HUES48 (cell line): Measurements from ENCODE around the gene SHH.
A peak's percentile ranks its signal among the peaks of the same experiment; 100 is the strongest.

Experiments
- H3K27ac ChIP-seq: one replicate; pipeline ENCODE4 v1.7.0; 2013; ENCODE audit warnings: low read depth, low read length, inconsistent platforms
- H3K27me3 ChIP-seq: 2 replicates; pipeline ENCODE4 v1.6.1; 2013; ENCODE audit warnings: mild to moderate bottlenecking, low read length; ENCODE audit not compliant: control insufficient read depth, insufficient read depth
- H3K36me3 ChIP-seq: 2 replicates; pipeline ENCODE4 v1.6.1; 2013; ENCODE audit warnings: low read length; ENCODE audit not compliant: control insufficient read depth, insufficient read depth
- H3K4me1 ChIP-seq: 2 replicates; pipeline ENCODE4 v1.6.1; 2013; ENCODE audit warnings: mild to moderate bottlenecking, low read length; ENCODE audit not compliant: control insufficient read depth, insufficient read depth
- H3K4me3 ChIP-seq: 2 replicates; pipeline ENCODE4 v1.5.1; 2013; ENCODE audit warnings: mild to moderate bottlenecking, low read depth, low read length
- H3K9ac ChIP-seq: 2 replicates; pipeline ENCODE4 v1.6.1; 2013; ENCODE audit warnings: mild to moderate bottlenecking, low read depth, low read length, moderate library complexity
- H3K9me3 ChIP-seq: 2 replicates; pipeline ENCODE4 v1.6.1; 2013; ENCODE audit warnings: low read length; ENCODE audit not compliant: control insufficient read depth, insufficient read depth

Gene SHH

GRCh38 chr7:155811895-155812761 is at the start of gene SHH:
Gene SHH, minus strand, starts transcription at chr7:155812463. Its CDS starts 341 bp downstream, at chr7:155812122.
- Histone ChIP-seq H3K27ac (no peak within 1 kb of the TSS), H3K36me3 (no peaks in the 10 kb centered on the region), H3K9ac (no peak within 1 kb of the TSS), H3K4me3 (peak within 1 kb of the TSS; percentile 23), H3K9me3 (no peaks in the 10 kb centered on the region), H3K27me3 (peaks cover 86% of the 10 kb centered on the region), H3K4me1 (peaks cover 49% of the 10 kb centered on the region)

GRCh38 chr7:155861480-155861868 is 49.2 kb upstream of the SHH start:
- Histone ChIP-seq H3K27me3 (no peaks in the 10 kb centered on the region), H3K4me3 (no peak overlapping the region)

DNA sequence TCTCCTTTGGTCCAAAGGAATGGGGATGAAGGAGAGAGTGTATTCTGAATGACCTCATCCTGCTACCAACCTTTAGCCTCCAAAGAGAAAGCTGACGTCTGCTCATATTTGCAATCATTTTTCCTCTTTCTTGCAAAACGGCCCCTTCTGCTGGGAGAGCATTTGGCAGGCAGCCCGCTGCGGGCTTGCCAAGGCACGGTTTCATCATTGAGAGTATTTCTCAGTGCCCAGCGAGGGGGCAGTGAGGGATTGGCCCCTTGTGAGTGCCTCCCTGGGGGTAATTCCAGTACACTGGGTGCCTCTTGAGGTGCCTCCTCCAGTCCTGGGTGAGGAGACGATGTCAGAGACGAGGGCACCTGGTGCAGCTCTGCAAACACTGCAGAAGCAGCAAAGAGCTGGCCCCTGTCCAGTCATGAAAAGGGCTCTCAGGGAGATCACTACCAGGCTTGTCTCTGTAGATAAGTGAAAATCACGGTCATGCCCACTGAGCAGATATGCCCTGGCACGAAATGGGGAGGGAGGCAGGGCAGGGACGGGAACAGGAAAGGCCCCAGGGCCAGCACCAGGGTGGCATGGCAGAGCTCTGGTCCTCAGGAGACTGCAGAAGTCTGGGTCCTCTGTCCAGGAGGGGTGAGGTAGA is 48.7 kb upstream of the SHH start:
- Histone ChIP-seq H3K9ac (no peak overlapping the region), H3K4me1 (no peaks in the 10 kb centered on the region), H3K36me3 (no peaks in the 10 kb centered on the region), H3K27me3 (no peaks in the 10 kb centered on the region), H3K27ac (no peak overlapping the region), H3K4me3 (no peak overlapping the region), H3K9me3 (no peaks in the 10 kb centered on the region)

More at GRCh38 chr7:155861480-155861868, 49.2 kb upstream of the SHH start:
- Histone ChIP-seq H3K4me1 (no peaks in the 10 kb centered on the region), H3K9ac (no peak overlapping the region), H3K27ac (no peak overlapping the region), H3K36me3 (no peaks in the 10 kb centered on the region), H3K9me3 (no peaks in the 10 kb centered on the region)

DNA sequence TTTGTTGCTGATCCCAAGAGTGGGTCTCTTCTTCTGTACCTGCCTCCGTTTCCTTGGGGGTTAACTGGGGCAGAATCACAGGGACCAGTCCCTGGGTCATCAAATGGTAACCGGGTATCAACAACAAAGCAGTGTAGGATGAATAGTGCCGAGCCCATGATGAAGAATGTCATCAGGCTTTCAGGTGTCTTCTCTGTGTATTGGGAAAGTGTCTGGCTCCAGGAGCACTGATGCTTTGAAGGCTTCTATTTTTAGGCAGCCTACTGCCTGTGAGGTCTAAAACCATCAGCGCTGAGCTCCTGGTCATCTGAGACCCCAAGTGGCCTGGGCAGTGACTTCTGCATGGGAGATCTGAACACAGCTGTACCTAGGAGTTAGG is 48.2 kb upstream of the SHH start:
- no peaks in the 10 kb centered on the region for H3K4me1 ChIP-seq

GRCh38 chr7:155858521-155859061 is 46.3 kb upstream of the SHH start:
- no peaks in the 10 kb centered on the region for H3K9me3 ChIP-seq
- no peaks in the 10 kb centered on the region for H3K4me1 ChIP-seq
- no peak overlapping the region for H3K27ac ChIP-seq
- H3K9ac ChIP-seq: no peak overlapping the region
- H3K27me3 ChIP-seq: no peaks in the 10 kb centered on the region
- no peak overlapping the region for H3K4me3 ChIP-seq
- H3K36me3 ChIP-seq: no peaks in the 10 kb centered on the region

More for the DNA sequence above, 48.2 kb upstream of the SHH start:
- Histone ChIP-seq H3K9ac (no peak overlapping the region), H3K27me3 (no peaks in the 10 kb centered on the region), H3K27ac (no peak overlapping the region), H3K4me3 (no peak overlapping the region), H3K9me3 (no peaks in the 10 kb centered on the region), H3K36me3 (no peaks in the 10 kb centered on the region)

DNA sequence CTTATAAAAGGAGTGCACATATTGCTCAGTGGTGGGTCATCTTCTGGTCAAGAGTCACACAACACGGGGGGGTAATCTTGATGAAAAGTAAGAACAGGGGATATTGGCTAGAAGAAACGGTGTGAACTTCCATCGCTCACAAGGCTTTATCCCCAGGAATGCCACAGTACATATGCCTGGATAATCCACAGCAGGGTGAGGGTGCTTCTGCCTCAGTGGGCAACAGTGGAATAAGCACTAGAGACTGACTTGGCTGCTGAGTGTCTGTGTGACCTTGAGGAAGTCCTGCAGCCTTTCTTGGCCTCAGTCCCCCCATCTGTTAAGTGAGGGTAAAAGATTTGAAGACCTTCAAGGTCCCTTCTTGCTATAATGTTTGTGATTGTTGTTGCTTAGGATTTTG is 44.9 kb upstream of the SHH start:
- no peak overlapping the region for H3K9ac ChIP-seq
- H3K9me3 ChIP-seq: no peaks in the 10 kb centered on the region
- H3K4me1 ChIP-seq: no peaks in the 10 kb centered on the region
- H3K36me3 ChIP-seq: no peaks in the 10 kb centered on the region
- H3K27ac ChIP-seq: no peak overlapping the region
- H3K4me3 ChIP-seq: no peak overlapping the region
- no peaks in the 10 kb centered on the region for H3K27me3 ChIP-seq

DNA sequence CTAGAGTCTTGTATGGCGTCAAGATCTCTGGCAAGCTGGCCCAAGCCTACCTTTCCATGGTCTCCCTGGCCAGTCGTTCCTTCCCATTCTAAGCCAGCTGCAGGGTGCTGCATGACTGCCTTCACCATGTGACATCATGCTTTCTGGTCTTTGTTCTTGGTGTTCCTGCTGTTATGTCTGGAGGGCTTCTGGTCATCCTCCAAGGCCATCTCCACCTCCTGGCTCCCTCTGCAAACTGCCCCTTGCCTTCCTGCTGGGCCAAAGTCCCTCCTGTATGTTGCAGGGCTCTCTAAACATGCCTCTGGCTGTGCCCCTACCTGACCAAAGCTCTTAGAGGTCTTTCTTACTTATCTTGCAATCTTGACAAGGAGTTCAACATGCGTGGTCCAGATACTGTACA is 44.4 kb upstream of the SHH start:
- no peaks in the 10 kb centered on the region for H3K27me3 ChIP-seq

DNA sequence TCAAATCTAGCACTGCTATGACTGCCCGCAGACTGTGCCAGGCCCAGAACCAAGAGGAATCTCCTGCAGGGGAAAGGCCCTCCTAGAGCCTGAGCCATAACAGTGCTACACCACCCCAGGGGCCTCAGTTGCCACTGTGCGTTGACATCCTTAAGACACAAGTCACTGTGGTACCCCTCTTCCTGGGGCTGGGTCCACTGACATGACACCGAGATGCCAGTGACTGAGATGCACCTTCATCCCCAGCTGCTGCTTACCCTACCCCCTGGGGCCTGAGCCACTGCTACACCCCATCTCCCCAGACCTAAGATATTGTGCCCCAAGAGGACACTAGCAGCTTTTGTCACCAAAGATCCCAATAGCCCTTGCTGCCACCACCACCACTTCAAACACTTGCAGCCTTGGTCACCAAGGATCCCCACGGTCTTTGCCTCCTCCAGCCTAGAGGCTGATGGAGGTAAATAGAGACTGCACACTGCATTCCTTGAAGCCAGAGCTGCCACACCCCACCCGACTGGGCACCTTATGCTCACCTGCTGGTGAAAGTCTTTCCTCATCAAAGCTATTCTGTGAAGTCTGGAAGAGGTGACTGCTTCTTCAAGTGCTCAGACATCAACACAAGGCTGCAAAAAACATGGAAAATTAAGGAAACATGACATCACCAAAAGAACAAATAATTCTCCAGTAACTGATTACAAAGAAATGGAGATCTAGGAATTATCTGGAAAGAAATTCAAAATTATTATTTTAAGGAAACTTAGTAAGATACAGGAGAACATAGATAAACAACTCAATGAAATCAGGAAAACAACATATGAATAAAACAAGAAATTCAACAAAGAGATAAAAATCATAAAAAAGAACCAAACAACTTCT is 40.4 kb upstream of the SHH start:
- H3K9me3 ChIP-seq: no peaks in the 10 kb centered on the region
- no peaks in the 10 kb centered on the region for H3K36me3 ChIP-seq
- H3K4me3 ChIP-seq: no peak overlapping the region
- no peaks in the 10 kb centered on the region for H3K4me1 ChIP-seq
- no peaks in the 10 kb centered on the region for H3K27me3 ChIP-seq
- H3K9ac ChIP-seq: no peak overlapping the region
- H3K27ac ChIP-seq: no peak overlapping the region

More for the DNA sequence above, 44.4 kb upstream of the SHH start:
- Histone ChIP-seq H3K36me3 (no peaks in the 10 kb centered on the region), H3K27ac (no peak overlapping the region), H3K9ac (no peak overlapping the region), H3K4me3 (no peak overlapping the region), H3K9me3 (no peaks in the 10 kb centered on the region), H3K4me1 (no peaks in the 10 kb centered on the region)

- H3K36me3 ChIP-seq: no peaks in the 10 kb centered on the region
- no peak overlapping the region for H3K4me3 ChIP-seq
- H3K27me3 ChIP-seq: no peaks in the 10 kb centered on the region
- H3K9ac ChIP-seq: no peak overlapping the region
- H3K4me1 ChIP-seq: no peaks in the 10 kb centered on the region
- no peaks in the 10 kb centered on the region for H3K9me3 ChIP-seq
- H3K27ac ChIP-seq: no peak overlapping the region
These were observed 39.6 kb upstream of the SHH start for GRCh38 chr7:155851892-155852291.

DNA sequence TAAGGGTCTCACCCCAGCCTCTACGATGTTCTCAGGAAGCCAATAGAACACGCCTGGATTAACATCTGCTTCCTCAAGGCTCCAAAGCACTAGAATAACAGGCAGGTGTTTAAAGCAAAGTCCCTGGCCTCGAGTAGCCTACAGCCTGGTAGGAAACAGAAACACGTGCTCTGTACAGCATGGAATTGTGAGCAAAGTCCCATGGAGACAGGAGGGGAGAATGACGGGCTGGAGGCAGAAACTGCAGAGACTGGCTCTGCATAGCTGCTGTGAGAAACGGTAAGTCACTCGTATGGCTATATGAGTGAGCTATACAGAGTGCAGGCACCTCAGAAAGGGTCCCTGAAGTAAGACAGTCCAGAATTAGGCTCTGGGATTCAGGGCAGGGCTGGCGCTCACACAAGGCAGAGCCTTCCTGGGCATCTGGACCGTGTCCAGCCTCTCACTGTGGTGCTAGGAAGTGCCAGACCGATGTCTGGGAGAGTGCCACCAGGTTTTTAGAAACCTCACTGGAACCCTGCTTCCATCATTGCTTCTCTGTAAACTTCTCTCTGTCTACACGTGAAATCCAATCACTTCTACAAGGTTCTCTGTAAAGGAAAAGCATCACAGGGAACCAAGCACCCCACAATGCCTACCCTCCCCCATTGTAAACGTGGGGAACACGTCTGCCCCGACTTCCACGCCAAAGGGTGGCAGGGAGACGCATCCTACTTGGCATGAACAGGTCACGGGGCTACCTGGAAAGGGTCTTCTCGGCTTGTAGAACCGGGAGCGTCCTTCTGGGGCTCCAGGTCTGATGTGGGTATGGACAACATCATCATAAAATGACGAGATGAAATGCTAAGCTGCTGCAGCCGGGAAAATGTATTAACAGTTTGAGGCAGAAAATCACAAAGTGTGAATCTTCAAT is 38.8 kb upstream of the SHH start:
- Histone ChIP-seq H3K9me3 (no peaks in the 10 kb centered on the region), H3K4me1 (no peaks in the 10 kb centered on the region)

More for the DNA sequence above, 38.8 kb upstream of the SHH start:
- Histone ChIP-seq H3K27ac (no peak overlapping the region), H3K27me3 (no peaks in the 10 kb centered on the region), H3K36me3 (no peaks in the 10 kb centered on the region), H3K4me3 (no peak overlapping the region), H3K9ac (no peak overlapping the region)
